ENCODE results near the gene CATSPERD. TPM values are rescaled to one million over a fixed set of nuclear protein-coding genes. Genes with fewer than 3 reads are reported as not detected.

The CATSPERD gene
- total RNA-seq, 1 experiment from 2014 or later, result not detected

GRCh38 chr19:5703819-5704818, 16.3 kb upstream of the CATSPERD start:
- H3K27ac ChIP-seq, result no peak overlapping the region
- no peaks in the 10 kb centered on the region for H3K9me3 ChIP-seq (ENCODE audit: insufficient read depth, low read depth)
- POLR2A ChIA-PET (ENCODE audit: unreplicated experiment), result no interaction called here
- H3K36me3 ChIP-seq (ENCODE audit: low read depth), result no peaks in the 10 kb centered on the region; the same call in 1 of the 2 replicates
- CTCF ChIA-PET, result no interaction called here
- H3F3A ChIP-seq (ENCODE audit: insufficient read depth, low read depth), result peaks cover 6% of the 10 kb centered on the region; the same call in 1 of the 2 replicates
- intact Hi-C loops (cut with micrococcal nuclease; ENCODE audit: unreplicated experiment), result no loop called here
- H4K20me1 ChIP-seq (ENCODE audit: insufficient read depth), result peaks cover 8% of the 10 kb centered on the region
- H3K79me2 ChIP-seq (ENCODE audit: low read depth), result no peaks in the 10 kb centered on the region
- no peaks in the 10 kb centered on the region for H3K4me1 ChIP-seq (replicated peaks; ENCODE audit: insufficient read depth)
- no peak overlapping the region for H3K4me2 ChIP-seq
- BruUV-seq (replicated peaks), result no TSS peak
- no peaks in the 10 kb centered on the region for H3K9me2 ChIP-seq (ENCODE audit: insufficient read depth)
- TF ChIP-seq, protein P1, sequence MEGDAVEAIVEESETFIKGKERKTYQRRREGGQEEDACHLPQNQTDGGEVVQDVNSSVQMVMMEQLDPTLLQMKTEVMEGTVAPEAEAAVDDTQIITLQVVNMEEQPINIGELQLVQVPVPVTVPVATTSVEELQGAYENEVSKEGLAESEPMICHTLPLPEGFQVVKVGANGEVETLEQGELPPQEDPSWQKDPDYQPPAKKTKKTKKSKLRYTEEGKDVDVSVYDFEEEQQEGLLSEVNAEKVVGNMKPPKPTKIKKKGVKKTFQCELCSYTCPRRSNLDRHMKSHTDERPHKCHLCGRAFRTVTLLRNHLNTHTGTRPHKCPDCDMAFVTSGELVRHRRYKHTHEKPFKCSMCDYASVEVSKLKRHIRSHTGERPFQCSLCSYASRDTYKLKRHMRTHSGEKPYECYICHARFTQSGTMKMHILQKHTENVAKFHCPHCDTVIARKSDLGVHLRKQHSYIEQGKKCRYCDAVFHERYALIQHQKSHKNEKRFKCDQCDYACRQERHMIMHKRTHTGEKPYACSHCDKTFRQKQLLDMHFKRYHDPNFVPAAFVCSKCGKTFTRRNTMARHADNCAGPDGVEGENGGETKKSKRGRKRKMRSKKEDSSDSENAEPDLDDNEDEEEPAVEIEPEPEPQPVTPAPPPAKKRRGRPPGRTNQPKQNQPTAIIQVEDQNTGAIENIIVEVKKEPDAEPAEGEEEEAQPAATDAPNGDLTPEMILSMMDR (conservative IDR thresholded peaks at IDR 0.05), result no peak
- no peak for TF ChIP-seq EZH2 (IDR thresholded peaks at IDR 0.05; ENCODE audit: low read depth)
- no peaks in the 10 kb centered on the region for H3K27me3 ChIP-seq (ENCODE audit: insufficient read depth, low read depth)
- no peak overlapping the region for H2AFZ ChIP-seq
- DNase-seq, result no peak
- H3K4me3 ChIP-seq, result no peak overlapping the region

DNA sequence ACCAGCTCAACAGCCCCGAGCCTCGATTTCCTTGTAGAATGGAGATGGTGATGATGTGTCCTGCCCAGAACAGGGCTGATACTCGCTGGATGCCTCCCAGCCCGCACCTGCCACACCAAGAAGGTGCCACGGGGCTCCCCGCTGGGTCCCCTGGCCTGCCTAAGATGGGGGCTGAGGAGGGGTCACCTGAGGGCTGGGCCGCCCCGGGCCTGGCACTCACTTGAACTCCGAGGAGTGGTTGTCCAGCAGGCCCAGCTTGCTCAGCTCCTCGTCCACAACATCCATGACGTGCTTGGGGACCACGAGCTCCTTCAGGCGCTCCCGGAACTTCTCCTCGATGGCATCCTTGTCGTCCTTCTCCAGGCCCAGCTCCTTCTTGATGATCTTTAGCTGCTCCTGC, 14.9 kb upstream of the CATSPERD start:
- Histone ChIP-seq H2AFZ (no peak overlapping the region), H3K9me2 (ENCODE audit: insufficient read depth) (no peaks in the 10 kb centered on the region), H3K79me2 (ENCODE audit: low read depth) (no peaks in the 10 kb centered on the region), H3K27ac (no peak overlapping the region), H3F3A (ENCODE audit: insufficient read depth, low read depth) (no peaks in the 10 kb centered on the region), H3K9me3 (ENCODE audit: insufficient read depth, low read depth) (no peaks in the 10 kb centered on the region), H3K36me3 (ENCODE audit: low read depth) (no peaks in the 10 kb centered on the region; the same call in 1 of the 2 replicates), H3K27me3 (ENCODE audit: insufficient read depth, low read depth) (no peaks in the 10 kb centered on the region), H3K4me2 (no peak overlapping the region), H3K4me1 (replicated peaks; ENCODE audit: insufficient read depth) (no peaks in the 10 kb centered on the region), H4K20me1 (ENCODE audit: insufficient read depth) (peaks cover 9% of the 10 kb centered on the region; the same call in 1 of the 2 replicates), H3K4me3 (no peak overlapping the region)
- DNase-seq, result no peak
- ChIA-PET POLR2A (ENCODE audit: unreplicated experiment) (no interaction called here), CTCF (no interaction called here)
- no TSS peak for BruUV-seq (replicated peaks)
- no peak for TF ChIP-seq EZH2 (IDR thresholded peaks at IDR 0.05; ENCODE audit: low read depth)
- TF ChIP-seq, protein P1 (conservative IDR thresholded peaks at IDR 0.05), result no peak
- intact Hi-C loops (cut with micrococcal nuclease; ENCODE audit: unreplicated experiment), result no loop called here

GRCh38 chr19:5706876-5707573, 13.4 kb upstream of the CATSPERD start:
- Histone ChIP-seq H3K9me3 (ENCODE audit: insufficient read depth, low read depth) (no peaks in the 10 kb centered on the region), H3F3A (ENCODE audit: insufficient read depth, low read depth) (no peaks in the 10 kb centered on the region), H3K79me2 (ENCODE audit: low read depth) (no peaks in the 10 kb centered on the region), H3K27me3 (ENCODE audit: insufficient read depth, low read depth) (no peaks in the 10 kb centered on the region), H3K27ac (no peak overlapping the region), H3K4me3 (no peak overlapping the region), H2AFZ (no peak overlapping the region), H3K4me1 (replicated peaks; ENCODE audit: insufficient read depth) (no peaks in the 10 kb centered on the region), H4K20me1 (ENCODE audit: insufficient read depth) (peaks cover 9% of the 10 kb centered on the region; the same call in 1 of the 2 replicates), H3K4me2 (no peak overlapping the region), H3K9me2 (ENCODE audit: insufficient read depth) (no peaks in the 10 kb centered on the region), H3K36me3 (ENCODE audit: low read depth) (no peaks in the 10 kb centered on the region)
- no peak for TF ChIP-seq EZH2 (IDR thresholded peaks at IDR 0.05; ENCODE audit: low read depth)
- TF ChIP-seq, protein P1 (conservative IDR thresholded peaks at IDR 0.05), result no peak
- intact Hi-C loops (cut with micrococcal nuclease; ENCODE audit: unreplicated experiment), result no loop called here
- POLR2A ChIA-PET (ENCODE audit: unreplicated experiment), result interaction anchor here (0.6 kb wide), 1 partner anchor 9 kb away, joined by 9 read pairs; no protein-coding TSS in a partner anchor
- CTCF ChIA-PET, result no interaction called here
- no TSS peak for BruUV-seq (replicated peaks)
- DNase-seq, result no peak
